HepG2 (cell line): ENCODE data around the gene PRKAR1B. TPM values are rescaled to one million over a fixed set of nuclear protein-coding genes. Genes with fewer than 3 reads are reported as not detected.

Experiments used
- ATAC-seq: fragments of 200-7000 bp; cut with Tn5 transposase; 3 replicates; pipeline ENCODE4 v1.9.1; 2020; ENCODE audit warnings: mild to moderate bottlenecking, moderate library complexity
- BruUV-seq: library from RNA; stranded (reverse); fragments of 400-500 nt; replicated peaks from 2 replicates; lab custom pipeline; 2021; lab: Mats Ljungman, UMichigan
- CTCF ChIA-PET: fragments of 300-600 bp; formaldehyde crosslinking; extraction: SDS; loops from one replicate; lab custom pipeline; 2021; ENCODE audit warnings: low total read pairs, inconsistent platforms, low intra/inter-chr PET ratio; lab: Yijun Ruan, JAX
- POLR2A ChIA-PET: fragments of 350-600 bp; sonication (Branson Sonifier 250); formaldehyde crosslinking; loops from one replicate; lab custom pipeline; 2020; ENCODE audit warnings: antibody characterized with exemption, inconsistent platforms; lab: Yijun Ruan, JAX
- DNase-seq: peaks from one replicate; pipeline ENCODE4 v3.0.0-alpha.2; 2015; ENCODE audit warnings: low spot score
- FAIRE-seq: peaks from 3 replicates; lab custom pipeline; 2011; peaks lifted over from hg19 to GRCh38; lab: Jason Lieb, UNC
- H2AFZ ChIP-seq: one replicate; pipeline ENCODE4 v1.6.1; 2011; ENCODE audit warnings: low read length, inconsistent platforms
- H3K27ac ChIP-seq: fragments of 300-600 bp; 3 replicates; pipeline ENCODE4 v1.8.0; 2011; ENCODE audit warnings: mixed run types, mild to moderate bottlenecking, mixed read lengths, low read length, inconsistent platforms; ENCODE audit not compliant: insufficient read depth; ENCODE audit errors: extremely low read length
- H3K27me3 ChIP-seq, 2 experiments: fragments of 200-600 bp in 1 of 2; 2 replicates in 1 of 2; 3 replicates in 1 of 2; pipeline versions ENCODE4 v1.6.0 to v1.8.0; 2011; ENCODE audit warnings: low read length in 2 of 2, mild to moderate bottlenecking in 2 of 2, moderate library complexity in 2 of 2, inconsistent platforms in 1 of 2; ENCODE audit not compliant: insufficient read depth in 2 of 2, control insufficient read depth in 1 of 2
- H3K36me3 ChIP-seq, 2 experiments: fragments of 200-600 bp in 1 of 2; replicated peaks in 1 of 2; 2 replicates in 1 of 2; 3 replicates in 1 of 2; pipeline versions ENCODE4 v1.5.1 to v1.8.0; 2011; ENCODE audit warnings: low read length in 2 of 2, inconsistent platforms in 1 of 2; ENCODE audit not compliant: insufficient read depth in 2 of 2, control insufficient read depth in 1 of 2
- H3K4me1 ChIP-seq: 2 replicates; pipeline ENCODE4 v1.5.1; 2012; ENCODE audit warnings: low read length, inconsistent platforms; ENCODE audit not compliant: insufficient read depth
- H3K4me2 ChIP-seq: 2 replicates; pipeline ENCODE4 v1.6.0; 2011; ENCODE audit warnings: low read depth, low read length, inconsistent platforms
- H3K4me3 ChIP-seq, 3 experiments: fragments of 200-600 bp in 1 of 3; sonication (generic), shearing (Covaris generic) in 1 of 3; replicated peaks in 1 of 3; 2 replicates each; pipeline ENCODE4 v1.5.1; 2011 to 2016; ENCODE audit warnings: low read length in 3 of 3, inconsistent platforms in 2 of 3, low read depth in 2 of 3, mild to moderate bottlenecking in 2 of 3, control low read depth in 1 of 3, mixed read lengths in 1 of 3; ENCODE audit not compliant: insufficient read depth in 1 of 3
- H3K79me2 ChIP-seq: one replicate; pipeline ENCODE4 v1.6.1; 2011; ENCODE audit warnings: low read length, inconsistent platforms; ENCODE audit not compliant: insufficient read depth
- H3K9ac ChIP-seq: 2 replicates; pipeline ENCODE4 v1.6.0; 2011; ENCODE audit warnings: mild to moderate bottlenecking, low read depth, low read length, inconsistent platforms; ENCODE audit not compliant: insufficient read depth
- H3K9me3 ChIP-seq: 2 replicates; pipeline ENCODE4 v1.5.1; 2012; ENCODE audit warnings: mild to moderate bottlenecking, low read length
- H4K20me1 ChIP-seq: 2 replicates; pipeline ENCODE4 v1.6.0; 2011; ENCODE audit warnings: inconsistent platforms, mild to moderate bottlenecking, low read length, moderate library complexity; ENCODE audit not compliant: insufficient read depth
- ARID5B ChIP-seq: IDR thresholded peaks from 2 replicates; pipeline ENCODE4 v1.4.0; 2020; ENCODE audit warnings: mild to moderate bottlenecking, missing genetic modification reagents
- ASH2L ChIP-seq: fragments of 300-600, 200-600 bp; sonication (generic); IDR thresholded peaks from 2 replicates; pipeline ENCODE4 v1.7.0; 2017; ENCODE audit warnings: low read depth, mild to moderate bottlenecking, moderate library complexity, mixed read lengths, low read length; ENCODE audit not compliant: insufficient read length
- ATF3 ChIP-seq: sonication (generic); formaldehyde crosslinking; IDR thresholded peaks from 2 replicates; pipeline ENCODE4 v1.4.0; 2020; ENCODE audit warnings: missing genetic modification reagents
- CBX5 ChIP-seq: sonication (generic); formaldehyde crosslinking; IDR thresholded peaks from 2 replicates; pipeline ENCODE4 v1.4.0; 2020; ENCODE audit warnings: missing genetic modification reagents, borderline replicate concordance
- CENPX ChIP-seq: sonication (generic); formaldehyde crosslinking; IDR thresholded peaks from 2 replicates; pipeline ENCODE4 v1.9.0; 2021; ENCODE audit warnings: mild to moderate bottlenecking, missing genetic modification reagents, moderate library complexity
- PHF20 ChIP-seq: sonication (generic); formaldehyde crosslinking; IDR thresholded peaks from 2 replicates; pipeline ENCODE4 v1.5.0; 2020; ENCODE audit warnings: mild to moderate bottlenecking, missing genetic modification reagents
- RCOR2 ChIP-seq: IDR thresholded peaks from 2 replicates; pipeline ENCODE4 v1.6.1; 2016; ENCODE audit warnings: missing biosample characterization, missing genetic modification reagents
- RFX1 ChIP-seq: fragments of 450-650 bp; IDR thresholded peaks from 2 replicates; pipeline ENCODE4 v1.6.1; 2017
- SMARCE1 ChIP-seq: fragments of 450-650 bp; IDR thresholded peaks from 2 replicates; pipeline ENCODE4 v1.6.1; 2017; ENCODE audit warnings: borderline replicate concordance
- SP140L ChIP-seq: sonication (generic); formaldehyde crosslinking; IDR thresholded peaks from 2 replicates; pipeline ENCODE4 v1.4.0; 2020; ENCODE audit warnings: missing genetic modification reagents, borderline replicate concordance
- SP2 ChIP-seq: sonication (generic); formaldehyde crosslinking; IDR thresholded peaks from 2 replicates; pipeline ENCODE4 v1.5.1; 2020; ENCODE audit warnings: mild to moderate bottlenecking, missing genetic modification reagents
- XRCC5 ChIP-seq: fragments of 200-400 bp; formaldehyde crosslinking; optimal IDR thresholded peaks from 2 replicates; pipeline ENCODE3; 2017; ENCODE audit warnings: mild to moderate bottlenecking, low read length
- ZNF280D ChIP-seq: sonication (generic); formaldehyde crosslinking; IDR thresholded peaks from 2 replicates; pipeline ENCODE4 v1.5.1; 2020; ENCODE audit warnings: mild to moderate bottlenecking, missing genetic modification reagents
- ZSCAN30 ChIP-seq: sonication (generic); formaldehyde crosslinking; IDR thresholded peaks from 2 replicates; pipeline ENCODE4 v1.5.0; 2020; ENCODE audit warnings: mild to moderate bottlenecking, missing genetic modification reagents
- WGBS: methylation state at CpG from one replicate; pipeline ENCODE4 v1.1.6; 2017; ENCODE audit warnings: low lambda C conversion rate; 5-methylcytosine and 5-hydroxymethylcytosine counted together
- in situ Hi-C: cut with HindIII; loops from 2 replicates; pipeline ENCODE4 v1.10.0; 2017; ENCODE audit warnings: low pct_unique_long_range_greater_than_20kb; ENCODE audit not compliant: extremely low pct_ligation_motif_present
- intact Hi-C: fragments of 100-400 bp; cut with micrococcal nuclease; formaldehyde crosslinking; loops from one replicate; pipeline ENCODE4 v1.10.0; 2022; ENCODE audit not compliant: unreplicated experiment
- polyA plus RNA-seq, 8 experiments: library from polyadenylated mRNA; depleted of rRNA in 3 of 8; stranded (reverse) in 7 of 8; unstranded in 1 of 8; fragments of >200 nt; fragmentation: Illumina TruSeq in 4 of 8; extraction: Trizol in 4 of 8; gene quantifications; 2 replicates each; pipeline versions ENCODE4 v1.2.1 to v1.2.3, GENCODE V29; 2011 to 2016; ENCODE audit warnings: low read depth in 4 of 8, missing spikeins in 1 of 8, mixed read lengths in 1 of 8; ENCODE audit not compliant: insufficient read depth in 1 of 8
- total RNA-seq, 5 experiments: library from RNA; depleted of rRNA; stranded (reverse); fragments of >200 nt; fragmentation: Illumina TruSeq; extraction: Trizol; gene quantifications; 2 replicates each; pipeline ENCODE4 v1.2.3, GENCODE V29; 2016; ENCODE audit warnings: low read depth in 1 of 5
- TF ChIP-seq, protein P1 (sequence below): sonication (generic); formaldehyde crosslinking; IDR thresholded peaks from 2 replicates; pipeline ENCODE4 v1.5.1; 2020; ENCODE audit warnings: missing genetic modification reagents, mild to moderate bottlenecking, borderline replicate concordance

The PRKAR1B gene
- total and polyA plus RNA-seq, 2 of the 13 experiments (the other 11 are each of a cell fraction or from before 2014, with no cell fraction given), result 7.9 to 28.2 TPM

DNA sequence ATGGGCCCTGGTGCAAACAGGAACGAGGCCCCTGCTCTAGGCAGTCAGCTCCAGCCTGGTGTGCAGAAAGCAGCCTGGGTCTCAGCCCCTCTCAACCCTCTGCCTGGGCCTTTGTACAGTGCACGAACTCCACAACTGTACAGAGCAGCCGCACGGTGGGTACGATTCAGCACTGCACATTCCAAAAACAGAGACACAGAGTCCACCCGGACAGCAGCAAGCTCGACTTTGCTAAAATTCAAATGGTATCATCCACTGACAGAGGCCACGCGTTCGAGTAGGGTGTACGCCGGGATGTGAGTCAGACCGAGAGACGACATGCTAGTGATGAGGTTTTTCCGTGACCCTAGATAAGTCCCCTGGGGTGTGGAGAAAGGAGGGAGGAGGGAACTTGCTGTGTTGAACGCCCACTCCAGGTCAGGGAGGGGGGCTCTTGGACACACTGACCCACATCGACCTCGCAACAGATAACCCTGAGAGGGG, 141.8 kb downstream of the PRKAR1B start:
- Histone ChIP-seq H3K9me3 (no peaks in the 10 kb centered on the region), H3K4me2 (no peak overlapping the region), H3K27me3 (no peaks in the 10 kb centered on the region), H3K9ac (no peak overlapping the region), H3K4me3 (no peak overlapping the region), H3K79me2 (no peaks in the 10 kb centered on the region), H4K20me1 (no peaks in the 10 kb centered on the region), H3K36me3 (peaks cover 12 to 52% of the 10 kb centered on the region in 2 experiments; a peak in 4 of 5 replicates), H3K27ac (no peak overlapping the region), H3K4me1 (no peaks in the 10 kb centered on the region), H2AFZ (no peak overlapping the region)
- BruUV-seq, result no TSS peak
- DNase-seq, result no peak
- ATAC-seq, result no peak
- 94% methylated on average over 13 of the region's 18 CpGs for WGBS
- no peak for FAIRE-seq
- intact Hi-C loops, result no loop called here
- CTCF ChIA-PET, result no interaction called here
- POLR2A ChIA-PET, result no interaction called here
- no peak for TF ChIP-seq PHF20 (CRISPR knock-in tag)
- no peak for TF ChIP-seq CENPX (CRISPR knock-in tag)
- TF ChIP-seq RFX1, result no peak
- no peak for TF ChIP-seq SP2 (CRISPR knock-in tag)
- no peak for TF ChIP-seq CBX5 (CRISPR knock-in tag)
- TF ChIP-seq ARID5B (CRISPR knock-in tag), result no peak
- no peak for TF ChIP-seq XRCC5
- no peak for TF ChIP-seq ASH2L
- TF ChIP-seq SP140L, result no peak
- TF ChIP-seq, protein P1, sequence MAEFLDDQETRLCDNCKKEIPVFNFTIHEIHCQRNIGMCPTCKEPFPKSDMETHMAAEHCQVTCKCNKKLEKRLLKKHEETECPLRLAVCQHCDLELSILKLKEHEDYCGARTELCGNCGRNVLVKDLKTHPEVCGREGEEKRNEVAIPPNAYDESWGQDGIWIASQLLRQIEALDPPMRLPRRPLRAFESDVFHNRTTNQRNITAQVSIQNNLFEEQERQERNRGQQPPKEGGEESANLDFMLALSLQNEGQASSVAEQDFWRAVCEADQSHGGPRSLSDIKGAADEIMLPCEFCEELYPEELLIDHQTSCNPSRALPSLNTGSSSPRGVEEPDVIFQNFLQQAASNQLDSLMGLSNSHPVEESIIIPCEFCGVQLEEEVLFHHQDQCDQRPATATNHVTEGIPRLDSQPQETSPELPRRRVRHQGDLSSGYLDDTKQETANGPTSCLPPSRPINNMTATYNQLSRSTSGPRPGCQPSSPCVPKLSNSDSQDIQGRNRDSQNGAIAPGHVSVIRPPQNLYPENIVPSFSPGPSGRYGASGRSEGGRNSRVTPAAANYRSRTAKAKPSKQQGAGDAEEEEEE (CRISPR knock-in tag), result no peak
- TF ChIP-seq ZNF280D (CRISPR knock-in tag), result no peak
- no peak for TF ChIP-seq RCOR2 (CRISPR knock-in tag)
- TF ChIP-seq SMARCE1, result no peak
- TF ChIP-seq ATF3 (CRISPR knock-in tag), result no peak
- no peak for TF ChIP-seq ZSCAN30 (CRISPR knock-in tag)
- in situ Hi-C loops, result no loop called here
